GM20000 (cell line): ENCODE results near the gene NUDT22.

Source experiments
- DNase-seq: peaks from one replicate; pipeline ENCODE4 v3.0.0; 2012; ENCODE audit warnings: low spot score
- TF ChIP-seq, protein P1 (sequence below): IDR thresholded peaks from 2 replicates; pipeline ENCODE4 v1.5.1; 2012; ENCODE audit warnings: mild to moderate bottlenecking, control low read depth; ENCODE audit errors: extremely low read depth, missing control alignments

Gene NUDT22

DNA sequence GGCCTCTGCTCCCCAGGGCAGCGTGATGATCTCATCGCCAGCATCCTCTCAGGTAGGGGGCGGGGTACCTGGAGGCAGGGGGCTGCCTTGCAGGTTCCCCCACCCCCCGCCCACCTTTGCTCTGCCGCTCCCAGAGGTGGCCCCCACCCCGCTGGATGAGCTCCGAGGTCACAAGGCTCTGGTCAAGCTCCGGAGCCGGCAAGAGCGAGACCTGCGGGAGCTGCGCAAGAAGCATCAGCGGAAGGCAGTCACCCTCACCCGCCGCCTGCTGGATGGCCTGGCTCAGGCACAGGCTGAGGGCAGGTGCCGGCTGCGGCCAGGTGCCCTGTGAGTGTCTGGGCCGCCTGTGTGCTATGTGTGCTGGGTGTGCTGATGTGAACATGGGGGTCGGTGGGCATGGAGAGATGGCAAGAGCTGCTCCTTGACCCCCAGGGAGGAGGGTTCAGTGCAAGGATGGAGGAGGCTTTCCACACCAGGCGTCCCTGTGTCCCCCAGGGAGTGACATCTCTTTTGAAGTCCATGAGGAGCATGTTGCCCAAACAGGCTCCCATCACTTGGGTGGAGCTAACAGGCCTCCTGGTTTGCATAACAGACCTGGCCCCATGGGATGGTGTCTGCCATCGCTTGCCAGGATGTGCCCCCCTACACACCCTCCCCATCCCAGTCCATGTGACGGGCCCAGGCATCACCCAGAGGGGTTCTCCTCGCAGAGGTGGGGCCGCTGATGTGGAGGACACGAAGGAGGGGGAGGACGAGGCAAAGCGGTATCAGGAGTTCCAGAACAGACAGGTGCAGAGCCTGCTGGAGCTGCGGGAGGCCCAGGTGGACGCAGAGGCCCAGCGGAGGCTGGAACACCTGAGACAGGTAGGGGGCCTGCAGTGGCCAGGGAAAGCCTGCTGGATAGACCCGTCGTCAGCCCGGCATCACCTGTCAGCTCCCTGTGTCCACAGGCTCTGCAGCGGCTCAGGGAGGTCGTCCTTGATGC, 39.4 kb downstream of the NUDT22 start:
- TF ChIP-seq, protein P1, sequence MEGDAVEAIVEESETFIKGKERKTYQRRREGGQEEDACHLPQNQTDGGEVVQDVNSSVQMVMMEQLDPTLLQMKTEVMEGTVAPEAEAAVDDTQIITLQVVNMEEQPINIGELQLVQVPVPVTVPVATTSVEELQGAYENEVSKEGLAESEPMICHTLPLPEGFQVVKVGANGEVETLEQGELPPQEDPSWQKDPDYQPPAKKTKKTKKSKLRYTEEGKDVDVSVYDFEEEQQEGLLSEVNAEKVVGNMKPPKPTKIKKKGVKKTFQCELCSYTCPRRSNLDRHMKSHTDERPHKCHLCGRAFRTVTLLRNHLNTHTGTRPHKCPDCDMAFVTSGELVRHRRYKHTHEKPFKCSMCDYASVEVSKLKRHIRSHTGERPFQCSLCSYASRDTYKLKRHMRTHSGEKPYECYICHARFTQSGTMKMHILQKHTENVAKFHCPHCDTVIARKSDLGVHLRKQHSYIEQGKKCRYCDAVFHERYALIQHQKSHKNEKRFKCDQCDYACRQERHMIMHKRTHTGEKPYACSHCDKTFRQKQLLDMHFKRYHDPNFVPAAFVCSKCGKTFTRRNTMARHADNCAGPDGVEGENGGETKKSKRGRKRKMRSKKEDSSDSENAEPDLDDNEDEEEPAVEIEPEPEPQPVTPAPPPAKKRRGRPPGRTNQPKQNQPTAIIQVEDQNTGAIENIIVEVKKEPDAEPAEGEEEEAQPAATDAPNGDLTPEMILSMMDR, result no peak
- no peak for DNase-seq

GRCh38 chr11:64266339-64266738, 40.3 kb downstream of the NUDT22 start:
- no peak for DNase-seq
- TF ChIP-seq, protein P1, result no peak

DNA sequence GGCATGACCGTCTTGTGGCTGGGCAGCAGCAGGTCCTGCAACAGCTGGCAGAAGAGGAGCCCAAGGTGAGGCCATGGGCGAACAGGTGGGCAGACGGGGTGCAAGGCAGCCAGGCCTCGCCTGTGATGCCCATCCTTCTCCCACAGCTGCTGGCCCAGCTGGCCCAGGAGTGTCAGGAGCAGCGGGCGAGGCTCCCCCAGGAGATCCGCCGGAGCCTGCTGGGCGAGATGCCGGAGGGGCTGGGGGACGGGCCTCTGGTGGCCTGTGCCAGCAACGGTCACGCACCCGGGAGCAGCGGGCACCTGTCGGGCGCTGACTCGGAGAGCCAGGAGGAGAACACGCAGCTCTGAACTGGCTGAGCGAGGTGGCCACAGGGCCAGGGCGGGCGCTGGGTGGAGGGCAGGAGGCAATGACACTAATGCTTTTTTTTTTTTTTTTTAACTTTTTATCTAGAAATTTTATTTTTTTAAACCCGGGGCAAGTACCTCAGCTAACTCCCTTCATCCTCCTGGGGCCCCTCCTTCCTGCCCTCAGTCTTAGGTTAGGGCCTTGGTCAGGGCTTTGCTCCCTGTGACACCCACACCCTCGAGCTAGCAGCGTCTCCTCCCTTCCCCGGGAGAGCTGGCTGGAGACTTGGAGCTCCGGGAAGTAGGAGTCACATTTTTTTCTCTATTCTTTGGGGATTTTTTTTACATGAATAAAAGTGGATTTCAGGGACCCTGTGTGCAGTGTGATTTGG, 41.3 kb downstream of the NUDT22 start:
- DNase-seq, result no peak
- TF ChIP-seq, protein P1, result no peak

DNA sequence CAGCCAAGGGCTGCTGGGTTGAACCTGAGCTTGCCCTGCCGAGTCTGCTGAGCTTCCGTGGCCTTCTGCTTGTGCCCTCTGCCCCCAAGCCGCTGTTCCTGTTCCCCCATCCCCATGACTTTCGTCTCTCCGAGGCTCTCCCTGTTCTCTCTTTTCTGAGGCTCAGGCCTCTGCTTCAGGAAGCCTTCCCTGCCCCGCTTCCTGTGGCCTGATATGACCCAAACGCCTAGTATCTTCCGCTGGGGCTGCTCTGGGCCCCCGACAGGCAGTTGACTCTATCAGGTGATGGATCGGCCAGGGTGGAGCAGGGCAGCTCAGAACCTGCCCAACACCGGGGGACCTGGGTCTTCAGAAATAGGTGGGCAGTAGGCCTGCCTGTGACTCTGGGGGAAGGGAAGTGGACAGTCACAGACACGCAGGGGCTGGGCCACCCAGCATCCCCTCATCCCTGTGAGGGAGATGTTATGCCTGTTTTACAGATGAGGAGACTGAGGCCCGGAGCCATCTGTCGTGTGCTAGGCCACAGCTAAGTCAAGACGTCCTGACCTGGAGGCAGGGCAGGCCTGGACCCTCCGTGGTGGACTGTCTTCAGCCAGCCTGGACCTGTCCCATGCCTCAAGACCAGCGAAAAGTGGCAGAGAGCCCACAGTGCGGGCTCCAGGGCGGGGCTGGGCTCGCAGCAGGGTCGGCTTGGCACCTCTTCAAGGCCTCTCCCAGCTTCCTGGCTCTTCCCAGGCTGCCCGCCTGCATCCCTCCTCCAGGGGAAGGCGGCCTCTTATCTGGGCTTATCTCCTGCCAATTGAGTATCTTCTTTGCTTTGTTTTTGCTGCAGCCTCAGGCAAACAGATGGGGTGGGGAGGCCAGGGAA, 42.2 kb downstream of the NUDT22 start:
- DNase-seq, result no peak
- TF ChIP-seq, protein P1, result no peak

DNA sequence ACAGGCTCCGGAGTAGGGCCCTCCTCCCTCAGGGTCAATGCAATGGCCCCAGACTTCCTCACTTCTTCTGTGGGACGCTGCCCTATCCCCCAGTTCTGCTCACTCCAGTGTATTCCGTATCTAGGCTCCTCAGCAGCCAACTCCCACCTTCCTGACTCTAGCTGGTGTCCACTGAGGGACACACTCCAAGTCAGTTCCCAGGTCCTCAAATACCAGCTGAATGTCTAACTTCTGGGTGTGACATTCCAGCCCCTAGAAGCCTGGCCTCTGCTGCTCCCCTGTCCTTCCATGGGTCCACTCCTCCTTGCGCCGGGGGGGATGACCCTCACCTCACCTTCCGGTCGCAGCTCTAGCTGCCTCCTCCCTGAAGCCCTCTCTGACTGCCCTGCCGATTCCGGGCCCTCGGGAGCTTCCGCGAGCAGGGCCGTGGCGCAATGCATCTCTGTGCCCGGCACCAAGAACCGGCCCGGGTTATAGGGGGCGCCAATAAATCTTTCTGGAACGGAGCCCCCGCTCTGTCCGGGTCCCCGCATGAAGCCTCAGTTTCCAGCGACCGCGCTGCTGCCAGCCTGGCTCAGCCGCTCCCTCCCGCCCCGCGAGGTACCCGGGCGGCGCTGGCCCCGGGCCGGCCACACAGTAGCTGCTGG, 42.9 kb downstream of the NUDT22 start:
- TF ChIP-seq, protein P1, result no peak
- no peak for DNase-seq

GRCh38 chr11:64269540-64270220, 43.6 kb downstream of the NUDT22 start:
- DNase-seq, result peak; percentile 92
- TF ChIP-seq, protein P1, result no peak
